K562 (cell line): ENCODE data around the gene GATB. TPM values are rescaled to one million over a fixed set of nuclear protein-coding genes. Genes with fewer than 3 reads are reported as not detected.

ENCODE experiments used
- ATAC-seq: fragments of 200-7000 bp; cut with Tn5 transposase; 3 replicates; pipeline ENCODE4 v1.9.1; 2020; ENCODE audit warnings: moderate library complexity
- BruUV-seq: library from RNA; stranded (reverse); fragments of 400-500 nt; replicated peaks from 2 replicates; lab custom pipeline; 2021; lab: Mats Ljungman, UMichigan
- CTCF ChIA-PET: fragments of 300-600 bp; formaldehyde crosslinking; extraction: SDS; loops from one replicate; lab custom pipeline; 2021; ENCODE audit warnings: low intra/inter-chr PET ratio; lab: Yijun Ruan, JAX
- POLR2A ChIA-PET: fragments of 300-600, 350-650 bp; sonication (Branson Sonifier 250); formaldehyde crosslinking; extraction: SDS; loops from one replicate; lab custom pipeline; 2021; ENCODE audit warnings: antibody characterized with exemption, inconsistent platforms; lab: Yijun Ruan, JAX
- DNase-seq, 4 experiments: peaks; one replicate each; pipeline versions ENCODE4 v3.0.0 to v3.0.0-alpha.2; 2011 to 2018; ENCODE audit warnings: low spot score in 3 of 4, mixed read lengths in 3 of 4; ENCODE audit errors: extremely low read depth in 1 of 4
- FAIRE-seq: peaks from 2 replicates; lab custom pipeline; 2011; peaks lifted over from hg19 to GRCh38; lab: Jason Lieb, UNC
- H2AFZ ChIP-seq: 2 replicates; pipeline ENCODE4 v1.6.0; 2011; ENCODE audit warnings: low read depth, low read length, control low read depth, inconsistent platforms
- H3K27ac ChIP-seq: fragments of 200-600 bp; 3 replicates; pipeline ENCODE4 v1.8.0; 2011; ENCODE audit warnings: low read depth, mild to moderate bottlenecking, control low read depth, inconsistent platforms, low read length, moderate library complexity, mixed read lengths; ENCODE audit errors: extremely low read depth
- H3K27me3 ChIP-seq, 2 experiments: fragments of 300-600 bp in 1 of 2; 2 replicates in 1 of 2; 3 replicates in 1 of 2; pipeline versions ENCODE4 v1.6.0 to v1.8.0; 2011; ENCODE audit warnings: inconsistent platforms in 2 of 2, low read length in 2 of 2, mild to moderate bottlenecking in 1 of 2, mixed read lengths in 1 of 2, moderate library complexity in 1 of 2; ENCODE audit not compliant: control insufficient read depth in 2 of 2, insufficient read depth in 2 of 2
- H3K36me3 ChIP-seq: fragments of 300-600 bp; 3 replicates; pipeline ENCODE4 v1.8.0; 2011; ENCODE audit warnings: mild to moderate bottlenecking, low read length, inconsistent platforms; ENCODE audit not compliant: control insufficient read depth, insufficient read depth
- H3K4me1 ChIP-seq, 2 experiments: fragments of 200-600 bp in 1 of 2; replicated peaks in 1 of 2; 2 replicates in 1 of 2; 3 replicates in 1 of 2; pipeline versions ENCODE4 v1.5.1 to v1.8.0; 2011; ENCODE audit warnings: inconsistent platforms in 2 of 2, low read length in 2 of 2, mild to moderate bottlenecking in 1 of 2, mixed read lengths in 1 of 2, moderate library complexity in 1 of 2; ENCODE audit not compliant: control insufficient read depth in 2 of 2, insufficient read depth in 2 of 2
- H3K4me2 ChIP-seq: 2 replicates; pipeline ENCODE4 v1.6.1; 2011; ENCODE audit warnings: low read length, control low read depth, inconsistent platforms, mixed read lengths; ENCODE audit not compliant: insufficient read depth
- H3K4me3 ChIP-seq: fragments of 200-600 bp; sonication (generic), shearing (Covaris generic); 2 replicates; pipeline ENCODE4 v1.5.1; 2016; ENCODE audit warnings: control low read depth, inconsistent platforms
- H3K79me2 ChIP-seq: fragments of 200-600 bp; 3 replicates; pipeline ENCODE4 v1.8.0; 2011; ENCODE audit warnings: low read length, inconsistent platforms; ENCODE audit not compliant: control insufficient read depth, insufficient read depth
- H3K9ac ChIP-seq, 2 experiments: 2 replicates each; pipeline versions ENCODE4 v1.6.0 to v1.6.1; 2011; ENCODE audit warnings: low read depth in 2 of 2, low read length in 2 of 2, control low read depth in 1 of 2, inconsistent platforms in 1 of 2, mild to moderate bottlenecking in 1 of 2, mixed read lengths in 1 of 2; ENCODE audit not compliant: insufficient read depth in 1 of 2
- H3K9me1 ChIP-seq: one replicate; pipeline ENCODE4 v1.6.0; 2011; ENCODE audit warnings: inconsistent platforms, mild to moderate bottlenecking, low read length, moderate library complexity; ENCODE audit not compliant: control insufficient read depth, insufficient read depth
- H3K9me3 ChIP-seq: replicated peaks from 2 replicates; pipeline ENCODE4 v1.5.1; 2011; ENCODE audit warnings: low read depth, low read length, inconsistent platforms; ENCODE audit not compliant: control insufficient read depth, insufficient read depth
- H4K20me1 ChIP-seq: replicated peaks from 2 replicates; pipeline ENCODE4 v1.6.1; 2011; ENCODE audit warnings: low read length, inconsistent platforms, mixed read lengths; ENCODE audit not compliant: control insufficient read depth, insufficient read depth
- FOXJ2 ChIP-seq: fragments of 200-800 bp; sonication (Bioruptor generic); IDR thresholded peaks from 2 replicates; pipeline ENCODE4 v1.6.1; 2016; ENCODE audit warnings: missing genetic modification characterization, missing compliant biosample characterization
- NCOA1 ChIP-seq: fragments of 450-650 bp; IDR thresholded peaks from 2 replicates; pipeline ENCODE4 v1.6.1; 2016; ENCODE audit warnings: low read depth
- NFIC ChIP-seq: fragments of 450-650 bp; IDR thresholded peaks from 2 replicates; pipeline ENCODE4 v1.6.1; 2017; ENCODE audit warnings: mild to moderate bottlenecking, inconsistent platforms
- NUFIP1 ChIP-seq: fragments of 450-650 bp; IDR thresholded peaks from 2 replicates; pipeline ENCODE4 v1.6.1; 2018; ENCODE audit not compliant: partially characterized antibody
- OTX1 ChIP-seq: fragments of 450-650 bp; formaldehyde crosslinking; IDR thresholded peaks from 2 replicates; pipeline ENCODE4 v1.4.0; 2022; ENCODE audit warnings: mild to moderate bottlenecking
- ZNF12 ChIP-seq: sonication (generic); formaldehyde crosslinking; IDR thresholded peaks from 2 replicates; pipeline ENCODE4 v1.4.0; 2020; ENCODE audit warnings: mild to moderate bottlenecking, missing genetic modification reagents
- ZNF655 ChIP-seq: fragments of 250-450 bp; sonication (Bioruptor Pico); IDR thresholded peaks from 2 replicates; pipeline ENCODE4 v1.5.0; 2021
- ZNF764 ChIP-seq: fragments of 250-450 bp; sonication (Bioruptor Pico); IDR thresholded peaks from 2 replicates; pipeline ENCODE4 v1.4.0; 2020; ENCODE audit warnings: low read depth, mild to moderate bottlenecking, moderate library complexity
- WGBS: fragments of 100-300 bp; shearing (Covaris generic); methylation state at CpG from one replicate; pipeline ENCODE4 v1.1.6; 2016; ENCODE audit warnings: low coverage, mixed read lengths; ENCODE audit not compliant: insufficient coverage; ENCODE audit errors: missing lambda C conversion rate; 5-methylcytosine and 5-hydroxymethylcytosine counted together
- in situ Hi-C: fragments of 300-500 bp; cut with MboI; formaldehyde crosslinking; loops from 4 replicates; pipeline ENCODE4 v1.15.0; 2018; ENCODE audit warnings: inconsistent platforms, mixed read lengths
- intact Hi-C: fragments of 100-400 bp; cut with micrococcal nuclease; formaldehyde crosslinking; loops from 2 replicates; pipeline ENCODE4 v1.14.2; 2022
- polyA plus RNA-seq, 8 experiments: library from polyadenylated mRNA; depleted of rRNA in 4 of 8; stranded (reverse) in 5 of 8; unstranded in 3 of 8; fragments of >200 nt; fragmentation: Nextera tagmentation in 2 of 8; fragmentation: Illumina TruSeq in 1 of 8; extraction: Ambion mirVana in 2 of 8; extraction: Trizol in 1 of 8; gene quantifications; 2 replicates each; pipeline versions ENCODE4 v1.2.1 to v1.2.3, GENCODE V29; 2011 to 2014; ENCODE audit warnings: inconsistent platforms in 1 of 8, missing spikeins in 1 of 8
- total RNA-seq, 7 experiments: library from RNA; depleted of rRNA in 6 of 7; stranded (reverse); fragments of >200 nt in 6 of 7; fragmentation: Illumina TruSeq in 2 of 7; extraction: Trizol in 2 of 7; gene quantifications; 2 replicates each; pipeline versions ENCODE4 v1.2.1 to v1.2.3, GENCODE V29; 2011 to 2021; ENCODE audit warnings: low replicate concordance in 1 of 7

The GATB gene
- total and polyA plus RNA-seq, 9 of the 15 experiments (the other 6 are each of a cell fraction or from before 2014, with no cell fraction given): 15.3 to 31.8 (median 26.2) TPM

- TF ChIP-seq NFIC: peak; percentile 42; the same call in 1 of the 2 replicates
- no peak for TF ChIP-seq ZNF764 (CRISPR knock-in tag)
- DNase-seq (no peak), FAIRE-seq (no peak), ATAC-seq (no peak)
- H2AFZ ChIP-seq: no peak overlapping the region
- no peak overlapping the region for H3K4me2 ChIP-seq
- no TSS peak for BruUV-seq
- no peaks in the 10 kb centered on the region for H3K79me2 ChIP-seq
- H3K27ac ChIP-seq: no peak overlapping the region
- H3K9ac ChIP-seq: no peak overlapping the region
- no peaks in the 10 kb centered on the region for H3K36me3 ChIP-seq
- H3K4me3 ChIP-seq: no peak overlapping the region
- H3K9me3 ChIP-seq: no peaks in the 10 kb centered on the region
- H3K27me3 ChIP-seq: peaks cover 3 to 13% of the 10 kb centered on the region in 2 experiments
- in situ Hi-C loops: no loop called here
- ChIA-PET POLR2A (interaction anchor here (1.0 to 1.1 kb wide), 2 partner anchors 8 to 153 kb away, joined by 3 to 4 read pairs; no protein-coding TSS in a partner anchor), CTCF (no interaction called here)
- intact Hi-C loops: loop anchor here (10.0 kb wide), 1 partner anchor 162 kb away; no protein-coding TSS in a partner anchor
- 2% methylated on average over 7 of the region's 7 CpGs for WGBS
- H3K9me1 ChIP-seq: no peaks in the 10 kb centered on the region
- H3K4me1 ChIP-seq: no peaks in the 10 kb centered on the region
- no peaks in the 10 kb centered on the region for H4K20me1 ChIP-seq
Measured at GRCh38 chr4:151807220-151807619, 46.4 kb upstream of the GATB start.

GRCh38 chr4:151806511-151806927 lies 45.7 kb upstream of the GATB start:
- H4K20me1 ChIP-seq: no peaks in the 10 kb centered on the region
- no peak for DNase-seq
- no TSS peak for BruUV-seq
- H3K36me3 ChIP-seq: no peaks in the 10 kb centered on the region
- no peak overlapping the region for H3K27ac ChIP-seq
- no peak for FAIRE-seq
- H3K9ac ChIP-seq: no peak overlapping the region
- H3K9me3 ChIP-seq: no peaks in the 10 kb centered on the region
- no peak for ATAC-seq
- no peaks in the 10 kb centered on the region for H3K9me1 ChIP-seq
- no peak overlapping the region for H2AFZ ChIP-seq
- no peak overlapping the region for H3K4me3 ChIP-seq
- intact Hi-C loops (loop anchor here (10.0 kb wide), 1 partner anchor 162 kb away; no protein-coding TSS in a partner anchor), in situ Hi-C loops (no loop called here)
- no peaks in the 10 kb centered on the region for H3K4me1 ChIP-seq
- H3K27me3 ChIP-seq: peaks cover 3 to 13% of the 10 kb centered on the region in 2 experiments
- H3K4me2 ChIP-seq: no peak overlapping the region
- 3% methylated on average over 6 of the region's 6 CpGs for WGBS
- TF ChIP-seq ZNF12: no peak
- no peak for TF ChIP-seq OTX1 (CRISPR knock-in tag)
- no peak for TF ChIP-seq ZNF655 (CRISPR knock-in tag)
- no peak for TF ChIP-seq NCOA1
- no peak for TF ChIP-seq NUFIP1
- TF ChIP-seq FOXJ2 (tag): no peak
- TF ChIP-seq, all 486 proteins: peak for 0
- CTCF ChIA-PET: no interaction called here
- H3K79me2 ChIP-seq: no peaks in the 10 kb centered on the region
- POLR2A ChIA-PET: interaction anchor here (0.7 kb wide), 1 partner anchor 273 kb away, joined by 3 read pairs; no protein-coding TSS in a partner anchor
